Left ventricle myocardium inferior (tissue), 1 donor: ENCODE data around the gene AMBRA1. TPM values are rescaled to one million over a fixed set of nuclear protein-coding genes. Genes with fewer than 3 reads are reported as not detected.

Experiments
- DNase-seq: peaks from one replicate; pipeline ENCODE4 v3.0.0-alpha.2; 2020
- H3K27ac ChIP-seq: fragments of 200-600 bp; replicated peaks from 2 replicates; pipeline ENCODE4 v1.8.0; 2021
- H3K27me3 ChIP-seq: fragments of 200-600 bp; 2 replicates; pipeline ENCODE4 v1.8.0; 2021; ENCODE audit warnings: low read depth
- H3K36me3 ChIP-seq: fragments of 200-600 bp; 2 replicates; pipeline ENCODE4 v1.8.0; 2021
- H3K4me1 ChIP-seq: fragments of 200-600 bp; 2 replicates; pipeline ENCODE4 v1.8.0; 2021
- H3K4me3 ChIP-seq: fragments of 200-600 bp; 2 replicates; pipeline ENCODE4 v1.8.0; 2021; ENCODE audit warnings: mild to moderate bottlenecking, moderate library complexity
- H3K9me3 ChIP-seq: fragments of 200-600 bp; replicated peaks from 2 replicates; pipeline ENCODE4 v1.8.0; 2021
- intact Hi-C: fragments of 100-400 bp; cut with micrococcal nuclease; formaldehyde crosslinking; loops from one replicate; pipeline ENCODE4 v1.11.0; 2022
- total RNA-seq: library from RNA; stranded (reverse); fragmentation: NEBNext Ultra II Directional; extraction: Animal tissue kit (Norgen Biotek cat#: 25700); gene quantifications from one replicate; pipeline ENCODE4 v1.2.1, GENCODE V29; 2021
- TF ChIP-seq, protein P1 (sequence below): fragments of 200-600 bp; IDR thresholded peaks from 2 replicates; pipeline ENCODE4 v1.8.0; 2021; ENCODE audit warnings: antibody characterized with exemption, mild to moderate bottlenecking, borderline replicate concordance
- donor health status: DM: no; HTN: yes; CAD: no; lungs with severe emphysema.

AMBRA1 gene
- total RNA-seq, 1 donor from 2014 or later, result 14.2 TPM

DNA sequence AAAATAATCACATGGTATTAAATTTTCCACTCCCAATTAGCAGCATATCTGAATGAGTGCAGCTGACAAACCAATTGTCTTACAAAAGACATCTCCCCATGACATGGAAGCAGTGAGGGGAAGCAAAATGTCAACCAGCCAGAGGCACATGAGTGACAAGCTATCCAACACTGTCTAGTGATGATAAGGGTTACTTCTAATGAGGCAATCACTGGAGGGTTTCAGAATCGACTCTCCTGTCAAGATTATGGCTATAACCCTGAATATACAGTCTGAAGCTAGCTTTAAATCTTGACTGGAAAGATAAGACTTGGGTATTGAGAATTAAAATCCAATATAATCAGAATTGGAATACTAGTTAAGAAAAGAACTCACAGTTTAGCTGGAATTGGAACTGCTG, 50.3 kb downstream of the AMBRA1 start:
- Histone ChIP-seq H3K4me1 (peaks cover 35% of the 10 kb centered on the region), H3K27me3 (no peaks in the 10 kb centered on the region), H3K27ac (no peak overlapping the region), H3K9me3 (no peaks in the 10 kb centered on the region), H3K36me3 (peaks cover 70% of the 10 kb centered on the region), H3K4me3 (no peak overlapping the region)
- intact Hi-C loops, result no loop called here
- DNase-seq, result no peak
- TF ChIP-seq, protein P1, sequence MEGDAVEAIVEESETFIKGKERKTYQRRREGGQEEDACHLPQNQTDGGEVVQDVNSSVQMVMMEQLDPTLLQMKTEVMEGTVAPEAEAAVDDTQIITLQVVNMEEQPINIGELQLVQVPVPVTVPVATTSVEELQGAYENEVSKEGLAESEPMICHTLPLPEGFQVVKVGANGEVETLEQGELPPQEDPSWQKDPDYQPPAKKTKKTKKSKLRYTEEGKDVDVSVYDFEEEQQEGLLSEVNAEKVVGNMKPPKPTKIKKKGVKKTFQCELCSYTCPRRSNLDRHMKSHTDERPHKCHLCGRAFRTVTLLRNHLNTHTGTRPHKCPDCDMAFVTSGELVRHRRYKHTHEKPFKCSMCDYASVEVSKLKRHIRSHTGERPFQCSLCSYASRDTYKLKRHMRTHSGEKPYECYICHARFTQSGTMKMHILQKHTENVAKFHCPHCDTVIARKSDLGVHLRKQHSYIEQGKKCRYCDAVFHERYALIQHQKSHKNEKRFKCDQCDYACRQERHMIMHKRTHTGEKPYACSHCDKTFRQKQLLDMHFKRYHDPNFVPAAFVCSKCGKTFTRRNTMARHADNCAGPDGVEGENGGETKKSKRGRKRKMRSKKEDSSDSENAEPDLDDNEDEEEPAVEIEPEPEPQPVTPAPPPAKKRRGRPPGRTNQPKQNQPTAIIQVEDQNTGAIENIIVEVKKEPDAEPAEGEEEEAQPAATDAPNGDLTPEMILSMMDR, result no peak

DNA sequence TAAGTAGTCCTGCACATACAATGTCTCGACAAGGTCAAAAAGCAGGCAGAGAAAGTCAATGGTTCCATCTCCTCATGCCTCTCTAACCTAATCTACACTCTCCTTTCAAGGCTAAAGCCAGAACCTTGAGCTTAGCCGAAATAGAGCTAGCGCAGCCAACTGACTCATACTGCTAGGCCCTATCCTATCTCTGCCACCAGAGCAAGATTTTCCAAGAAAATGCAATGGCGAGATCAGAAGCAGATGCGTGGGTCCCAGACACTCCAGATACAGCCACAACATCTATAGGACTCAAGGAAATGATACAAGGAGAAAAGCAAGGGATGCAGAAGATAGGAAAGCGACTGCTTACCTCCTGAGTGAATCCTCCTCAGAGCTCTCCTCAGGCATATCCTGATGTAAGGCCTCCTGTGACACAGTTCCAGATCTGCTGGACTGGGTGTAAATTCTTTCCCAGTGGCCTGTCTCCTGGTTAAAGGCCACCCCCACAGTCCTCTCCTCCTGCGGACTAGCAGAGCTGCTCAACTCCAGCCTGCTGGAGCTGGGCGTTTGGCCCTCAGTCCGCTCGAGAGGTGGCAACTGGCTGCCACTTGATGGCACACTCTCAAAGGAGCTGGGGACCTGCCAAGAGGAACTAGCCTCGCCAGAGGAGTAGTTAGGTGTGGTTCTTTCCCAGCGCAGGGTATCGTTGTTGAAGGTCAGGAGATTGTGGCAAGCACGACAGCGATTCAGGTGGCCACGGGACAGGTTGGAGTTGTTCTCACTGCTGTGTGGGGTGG, 52.0 kb downstream of the AMBRA1 start:
- TF ChIP-seq, protein P1, result peak; percentile 19
- Histone ChIP-seq H3K27me3 (no peaks in the 10 kb centered on the region), H3K9me3 (no peaks in the 10 kb centered on the region), H3K4me1 (peaks cover 37% of the 10 kb centered on the region), H3K36me3 (peaks cover 60% of the 10 kb centered on the region), H3K4me3 (no peak overlapping the region), H3K27ac (no peak overlapping the region)
- intact Hi-C loops, result no loop called here
- DNase-seq, result peak; percentile 31

DNA sequence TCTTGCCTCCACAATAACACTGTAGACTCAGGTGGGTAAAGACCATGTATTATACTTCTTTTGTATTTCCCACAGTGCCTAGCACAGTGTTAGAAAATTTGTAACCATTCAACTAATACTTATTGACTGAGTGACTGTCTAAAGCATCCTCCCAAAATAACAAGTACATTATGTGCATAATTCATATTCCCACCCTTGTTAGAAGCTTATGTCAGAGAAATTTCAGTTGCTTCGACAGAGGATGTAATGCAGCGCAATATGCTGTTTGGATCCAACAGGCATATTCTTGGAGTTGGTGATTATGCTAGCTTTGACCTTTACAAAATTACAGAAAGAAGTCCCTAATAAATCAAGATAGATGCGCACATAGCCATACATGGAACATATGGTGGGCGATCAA, 53.0 kb downstream of the AMBRA1 start:
- intact Hi-C loops, result no loop called here
- no peak overlapping the region for H3K27ac ChIP-seq
- peaks cover 47% of the 10 kb centered on the region for H3K4me1 ChIP-seq
- TF ChIP-seq, protein P1, result no peak
- no peaks in the 10 kb centered on the region for H3K9me3 ChIP-seq
- peaks cover 50% of the 10 kb centered on the region for H3K36me3 ChIP-seq
- DNase-seq, result no peak
- no peaks in the 10 kb centered on the region for H3K27me3 ChIP-seq
- no peak overlapping the region for H3K4me3 ChIP-seq

DNA sequence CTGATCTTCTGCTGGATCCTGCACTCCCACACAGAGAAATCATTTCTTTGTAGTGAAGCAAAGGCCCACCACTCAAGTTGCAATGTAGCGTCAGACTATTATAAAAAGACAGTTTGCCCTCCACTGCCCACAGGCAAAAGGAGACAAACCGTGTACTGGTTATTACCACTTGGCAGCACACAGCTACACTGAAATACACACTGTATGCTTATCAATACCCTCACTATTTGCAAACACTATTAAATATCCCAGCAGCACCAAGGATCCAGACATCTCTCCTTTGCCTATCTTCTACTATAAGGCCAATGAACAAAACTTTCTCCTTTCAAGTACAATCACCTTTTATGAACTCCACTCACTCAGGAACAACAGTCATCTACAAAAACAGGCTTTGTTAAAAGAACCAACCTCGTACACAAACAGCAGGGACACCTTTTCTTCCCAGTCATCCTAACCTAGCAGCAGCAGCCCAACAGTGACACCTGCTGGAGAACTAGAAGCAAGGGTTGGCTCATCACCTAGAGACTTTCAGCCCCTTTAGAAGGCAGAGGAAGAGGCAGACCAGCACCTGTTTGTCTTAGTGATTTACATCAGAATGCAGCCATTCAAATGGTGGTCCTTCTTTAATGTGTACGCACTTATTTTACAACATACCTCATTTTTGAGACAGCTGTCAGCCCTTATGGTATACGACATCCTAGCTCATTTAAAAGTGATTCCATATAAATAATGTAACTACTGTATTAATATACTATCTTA, 56.1 kb downstream of the AMBRA1 start:
- Histone ChIP-seq H3K36me3 (peaks cover 21% of the 10 kb centered on the region), H3K27me3 (no peaks in the 10 kb centered on the region), H3K27ac (no peak overlapping the region), H3K4me3 (no peak overlapping the region), H3K9me3 (no peaks in the 10 kb centered on the region), H3K4me1 (peaks cover 61% of the 10 kb centered on the region)
- intact Hi-C loops, result loop anchor here (5.0 kb wide), 1 partner anchor 150 kb away; no protein-coding TSS in a partner anchor
- peak; percentile 40 for DNase-seq
- TF ChIP-seq, protein P1, result peak; percentile 94

DNA sequence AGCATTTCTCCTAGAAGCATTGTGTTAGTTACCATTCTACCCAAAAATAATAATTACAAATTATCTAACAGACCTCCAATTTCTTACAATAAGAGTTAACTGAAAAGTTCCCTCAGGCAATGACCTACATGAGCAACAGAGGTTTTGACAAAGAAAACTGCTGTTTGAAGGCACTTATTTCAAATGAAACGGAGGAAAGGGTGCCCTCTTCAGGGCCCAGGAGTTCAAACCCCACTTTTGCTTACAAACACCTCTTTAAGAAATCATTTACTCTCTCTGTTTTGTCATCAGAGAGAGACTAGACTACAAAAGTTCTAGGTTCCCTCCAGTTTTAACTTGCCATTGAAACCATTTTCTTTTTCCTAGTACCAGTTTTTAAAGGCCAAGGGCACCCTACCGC, 56.7 kb downstream of the AMBRA1 start:
- no peak overlapping the region for H3K27ac ChIP-seq
- intact Hi-C loops, result loop anchor here (5.0 kb wide), 1 partner anchor 150 kb away; no protein-coding TSS in a partner anchor
- H3K4me1 ChIP-seq, result peaks cover 57% of the 10 kb centered on the region
- H3K27me3 ChIP-seq, result no peaks in the 10 kb centered on the region
- TF ChIP-seq, protein P1, result no peak
- no peak overlapping the region for H3K4me3 ChIP-seq
- H3K9me3 ChIP-seq, result no peaks in the 10 kb centered on the region
- DNase-seq, result no peak
- peaks cover 15% of the 10 kb centered on the region for H3K36me3 ChIP-seq
